ENCODE measurements around the gene IL24. TPM values are rescaled to one million over a fixed set of nuclear protein-coding genes. Genes with fewer than 3 reads are reported as not detected.

The IL24 gene
- polyA plus RNA-seq, 1 experiment = 0.25 TPM

- ChIA-PET POLR2A (interaction anchor here (0.7 kb wide), 1 partner anchor 167 kb away, joined by 3 read pairs; no protein-coding TSS in a partner anchor), CTCF (interaction anchor here (1.7 to 3.8 kb wide), 2 partner anchors 10 to 164 kb away, joined by 7 to 17 read pairs; no protein-coding TSS in a partner anchor)
- TF ChIP-seq, protein P1, sequence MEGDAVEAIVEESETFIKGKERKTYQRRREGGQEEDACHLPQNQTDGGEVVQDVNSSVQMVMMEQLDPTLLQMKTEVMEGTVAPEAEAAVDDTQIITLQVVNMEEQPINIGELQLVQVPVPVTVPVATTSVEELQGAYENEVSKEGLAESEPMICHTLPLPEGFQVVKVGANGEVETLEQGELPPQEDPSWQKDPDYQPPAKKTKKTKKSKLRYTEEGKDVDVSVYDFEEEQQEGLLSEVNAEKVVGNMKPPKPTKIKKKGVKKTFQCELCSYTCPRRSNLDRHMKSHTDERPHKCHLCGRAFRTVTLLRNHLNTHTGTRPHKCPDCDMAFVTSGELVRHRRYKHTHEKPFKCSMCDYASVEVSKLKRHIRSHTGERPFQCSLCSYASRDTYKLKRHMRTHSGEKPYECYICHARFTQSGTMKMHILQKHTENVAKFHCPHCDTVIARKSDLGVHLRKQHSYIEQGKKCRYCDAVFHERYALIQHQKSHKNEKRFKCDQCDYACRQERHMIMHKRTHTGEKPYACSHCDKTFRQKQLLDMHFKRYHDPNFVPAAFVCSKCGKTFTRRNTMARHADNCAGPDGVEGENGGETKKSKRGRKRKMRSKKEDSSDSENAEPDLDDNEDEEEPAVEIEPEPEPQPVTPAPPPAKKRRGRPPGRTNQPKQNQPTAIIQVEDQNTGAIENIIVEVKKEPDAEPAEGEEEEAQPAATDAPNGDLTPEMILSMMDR (IDR thresholded peaks at IDR 0.05; ENCODE audit: insufficient read depth, low read depth, low read length) = no peak
- no peak for DNase-seq (ENCODE audit: low read depth)
- H3K4me3 ChIP-seq (ENCODE audit: low read depth, low read length) = no peak overlapping the region
- no peaks in the 10 kb centered on the region for H3K36me3 ChIP-seq (ENCODE audit: control insufficient read depth, insufficient read depth, low read length)
- H3K27me3 ChIP-seq (ENCODE audit: control insufficient read depth, insufficient read depth, low read length) = no peaks in the 10 kb centered on the region
These were observed 1.7 kb downstream of the IL24 start for GRCh38 chr1:206898915-206899431.

DNA sequence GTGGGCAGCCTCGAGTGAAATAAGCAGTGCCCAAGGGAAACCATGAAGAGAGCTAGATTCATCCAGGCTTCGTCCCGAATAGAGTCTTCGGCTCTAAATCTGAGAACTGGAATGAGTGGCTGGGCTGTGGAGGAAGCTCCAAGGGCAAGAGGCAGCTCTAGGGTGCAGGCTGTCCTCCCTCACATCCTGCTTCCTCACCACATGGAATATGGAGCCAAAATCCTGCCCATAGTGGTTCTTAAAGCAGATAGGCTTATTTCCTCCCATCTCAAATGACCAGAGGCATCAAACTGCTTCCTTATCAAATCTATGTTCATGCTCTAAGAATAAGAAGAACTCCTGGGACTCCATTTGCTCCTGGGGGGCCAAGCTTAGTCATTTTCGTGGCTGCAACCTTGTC lies 2.5 kb downstream of the IL24 start:
- POLR2A ChIA-PET = no interaction called here
- no peaks in the 10 kb centered on the region for H3K36me3 ChIP-seq (ENCODE audit: control insufficient read depth, insufficient read depth, low read length)
- no peaks in the 10 kb centered on the region for H3K27me3 ChIP-seq (ENCODE audit: control insufficient read depth, insufficient read depth, low read length)
- no peak overlapping the region for H3K4me3 ChIP-seq (ENCODE audit: low read depth, low read length)
- TF ChIP-seq, protein P1 (IDR thresholded peaks at IDR 0.05; ENCODE audit: insufficient read depth, low read depth, low read length) = no peak
- no peak for DNase-seq (ENCODE audit: low read depth)
- CTCF ChIA-PET = interaction anchor here (1.7 to 3.8 kb wide), 3 partner anchors 9 to 165 kb away, joined by 7 to 17 read pairs (median 7); no protein-coding TSS in a partner anchor

DNA sequence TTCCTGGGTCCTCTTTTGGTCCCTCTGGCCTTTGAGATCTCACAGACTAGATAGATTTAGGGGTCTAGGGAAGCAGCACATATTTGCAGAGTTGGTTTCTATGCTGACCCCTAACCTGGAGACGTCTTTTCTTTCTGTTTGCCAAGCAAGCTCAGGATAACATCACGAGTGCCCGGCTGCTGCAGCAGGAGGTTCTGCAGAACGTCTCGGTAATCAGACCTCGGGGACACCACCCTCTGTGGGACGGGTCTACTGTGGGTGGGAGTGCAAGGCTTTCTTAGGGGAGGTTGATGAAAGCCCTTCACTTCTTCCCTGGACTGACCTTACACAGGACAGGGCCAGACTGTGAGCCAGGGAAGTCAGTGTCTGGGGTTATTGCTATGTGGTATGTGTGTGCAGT lies 2.9 kb downstream of the IL24 start:
- ChIA-PET CTCF (interaction anchor here (1.3 to 3.8 kb wide), 5 partner anchors 9 to 165 kb away, joined by 3 to 17 read pairs (median 7); partner anchors contain the start of gene IL20), POLR2A (no interaction called here)

DNA sequence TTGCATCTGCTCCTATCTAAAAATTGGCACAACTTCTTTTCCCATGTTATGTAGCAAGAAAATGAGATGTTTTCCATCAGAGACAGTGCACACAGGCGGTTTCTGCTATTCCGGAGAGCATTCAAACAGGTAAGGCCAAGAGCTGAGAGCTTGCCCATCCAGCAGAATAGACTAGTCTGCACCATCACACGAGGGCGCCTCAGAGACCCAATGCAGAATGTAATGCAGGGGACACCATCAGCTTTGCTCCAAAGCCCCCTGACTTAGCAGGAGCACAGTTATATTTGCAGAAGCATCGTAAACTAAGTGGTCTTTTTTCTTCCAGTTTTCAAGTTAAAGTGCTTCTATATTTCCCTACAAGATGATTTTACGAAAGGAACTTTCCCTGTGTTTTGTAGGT lies 4.7 kb downstream of the IL24 start:
- ChIA-PET POLR2A (no interaction called here), CTCF (interaction anchor here (2.5 to 3.8 kb wide), 2 partner anchors 7 to 92 kb away, joined by 7 to 17 read pairs; no protein-coding TSS in a partner anchor)
- no peak for DNase-seq (ENCODE audit: low read depth)
- no peaks in the 10 kb centered on the region for H3K27me3 ChIP-seq (ENCODE audit: control insufficient read depth, insufficient read depth, low read length)
- no peaks in the 10 kb centered on the region for H3K36me3 ChIP-seq (ENCODE audit: control insufficient read depth, insufficient read depth, low read length)
- TF ChIP-seq, protein P1 (IDR thresholded peaks at IDR 0.05; ENCODE audit: insufficient read depth, low read depth, low read length) = no peak
- H3K4me3 ChIP-seq (ENCODE audit: low read depth, low read length) = no peak overlapping the region

More for the DNA sequence above, 2.9 kb downstream of the IL24 start:
- no peak for DNase-seq (ENCODE audit: low read depth)
- TF ChIP-seq, protein P1 (IDR thresholded peaks at IDR 0.05; ENCODE audit: insufficient read depth, low read depth, low read length) = no peak
- H3K27me3 ChIP-seq (ENCODE audit: control insufficient read depth, insufficient read depth, low read length) = no peaks in the 10 kb centered on the region
- H3K4me3 ChIP-seq (ENCODE audit: low read depth, low read length) = no peak overlapping the region
- H3K36me3 ChIP-seq (ENCODE audit: control insufficient read depth, insufficient read depth, low read length) = no peaks in the 10 kb centered on the region

DNA sequence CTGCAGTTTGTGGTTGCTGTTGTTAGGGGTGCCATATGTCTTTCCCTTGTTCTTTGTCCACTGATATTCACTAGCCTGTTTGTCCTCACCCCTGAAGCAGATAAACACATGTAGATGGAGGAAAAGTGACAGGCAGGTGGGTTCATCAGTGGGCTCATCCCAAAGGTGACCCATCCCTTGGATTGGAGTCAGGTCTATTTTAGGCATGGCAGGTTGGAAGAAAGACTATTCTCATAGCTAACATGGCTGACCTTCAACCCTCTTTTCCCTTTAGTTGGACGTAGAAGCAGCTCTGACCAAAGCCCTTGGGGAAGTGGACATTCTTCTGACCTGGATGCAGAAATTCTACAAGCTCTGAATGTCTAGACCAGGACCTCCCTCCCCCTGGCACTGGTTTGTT lies 5.5 kb downstream of the IL24 start:
- TF ChIP-seq, protein P1 (IDR thresholded peaks at IDR 0.05; ENCODE audit: insufficient read depth, low read depth, low read length) = no peak
- DNase-seq (ENCODE audit: low read depth) = no peak
- H3K4me3 ChIP-seq (ENCODE audit: low read depth, low read length) = no peak overlapping the region
- no peaks in the 10 kb centered on the region for H3K27me3 ChIP-seq (ENCODE audit: control insufficient read depth, insufficient read depth, low read length)
- ChIA-PET CTCF (no interaction called here), POLR2A (no interaction called here)
- H3K36me3 ChIP-seq (ENCODE audit: control insufficient read depth, insufficient read depth, low read length) = no peaks in the 10 kb centered on the region

Data from BJ (cell line).